GM12801 (cell line): ENCODE data around the gene PRSS38.

Experiments
- CTCF ChIP-seq: IDR thresholded peaks from one replicate; pipeline ENCODE4 v1.5.1; 2011; ENCODE audit warnings: control low read depth; ENCODE audit not compliant: insufficient read length; ENCODE audit errors: extremely low read depth

PRSS38 gene

DNA sequence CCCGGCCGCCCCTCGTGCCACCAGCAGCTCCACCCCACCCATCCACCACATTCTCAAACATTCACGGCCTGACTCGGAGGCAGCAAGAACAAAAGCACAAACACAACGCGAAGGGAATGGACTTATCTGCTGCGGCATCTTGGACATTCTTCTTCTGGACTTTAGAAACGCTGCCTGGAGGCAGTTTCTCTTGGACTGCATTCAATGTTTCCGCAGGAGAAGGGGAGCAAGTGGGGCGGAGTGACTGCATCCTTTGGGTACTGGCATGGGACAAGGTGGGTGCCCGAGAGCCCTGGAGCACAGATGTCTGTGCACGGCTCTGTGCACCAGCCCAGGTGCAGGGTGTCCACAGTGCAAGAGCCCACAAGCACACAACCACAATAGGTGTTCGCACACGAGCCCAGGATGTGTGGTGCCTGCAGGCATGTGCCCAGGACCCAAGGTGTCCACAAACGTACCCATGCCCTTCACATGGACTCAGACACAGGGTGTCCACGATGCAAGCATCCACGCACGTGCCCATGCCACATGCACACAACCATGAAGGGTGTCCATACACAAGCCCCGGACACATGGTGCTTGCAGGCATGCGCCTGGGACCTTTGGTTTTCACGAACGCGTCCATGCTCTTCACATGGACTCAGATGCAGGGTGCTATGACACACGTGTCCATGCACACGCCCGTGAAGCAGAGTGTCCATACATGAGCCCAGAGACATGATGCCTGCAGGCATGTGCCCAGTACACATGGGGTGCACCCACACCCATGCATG is 78.7 kb downstream of the PRSS38 start:
- TF ChIP-seq CTCF: no peak

DNA sequence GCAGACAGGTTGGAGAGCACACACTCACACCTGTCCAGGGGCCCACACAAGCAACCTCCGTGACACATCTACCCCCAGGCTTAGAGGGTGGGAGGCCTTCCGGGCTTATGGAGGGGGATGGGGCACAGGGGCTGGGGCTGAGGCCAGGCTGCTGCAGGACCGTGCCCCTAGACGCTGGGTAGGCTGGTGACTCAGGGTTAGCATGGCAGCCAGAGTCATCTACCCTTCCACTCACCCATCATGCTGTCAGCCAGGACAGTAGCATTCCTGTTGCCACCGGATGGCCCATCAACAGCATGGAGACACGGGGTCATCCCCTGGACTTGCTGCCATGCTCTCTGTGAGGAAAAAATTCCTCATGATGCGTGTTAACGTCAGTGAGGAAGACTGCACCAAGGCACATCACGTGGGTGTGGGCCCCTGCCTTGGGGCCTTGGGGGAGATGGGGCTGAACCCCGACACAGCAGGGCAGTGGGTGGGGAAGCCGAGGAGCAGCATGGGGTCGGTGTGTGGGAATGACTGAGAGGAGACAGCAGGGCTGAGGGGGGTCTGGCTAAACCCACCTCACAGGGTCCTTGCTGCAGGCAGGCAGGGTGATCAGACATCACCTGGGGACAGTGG is 79.5 kb downstream of the PRSS38 start:
- TF ChIP-seq CTCF: no peak
